C4-2B (cell line): ENCODE data around the gene KLHL18.
"Not testable (repeated sequence)": the region's sequence is repeated elsewhere in the genome, so short reads cannot be mapped to it uniquely, and the experiment has no call there.

ENCODE experiments used
- H3K27ac ChIP-seq: fragments of 450-650 bp; 2 replicates; pipeline ENCODE4 v1.5.1; 2017
- CTCF ChIP-seq: fragments of 450-650 bp; conservative IDR thresholded peaks from 2 replicates; pipeline ENCODE4 v1.5.1; 2017; ENCODE audit warnings: mild to moderate bottlenecking
- ZFX ChIP-seq: fragments of 450-650 bp; IDR thresholded peaks from 2 replicates; pipeline ENCODE4 v1.6.1; 2017

The KLHL18 gene

DNA sequence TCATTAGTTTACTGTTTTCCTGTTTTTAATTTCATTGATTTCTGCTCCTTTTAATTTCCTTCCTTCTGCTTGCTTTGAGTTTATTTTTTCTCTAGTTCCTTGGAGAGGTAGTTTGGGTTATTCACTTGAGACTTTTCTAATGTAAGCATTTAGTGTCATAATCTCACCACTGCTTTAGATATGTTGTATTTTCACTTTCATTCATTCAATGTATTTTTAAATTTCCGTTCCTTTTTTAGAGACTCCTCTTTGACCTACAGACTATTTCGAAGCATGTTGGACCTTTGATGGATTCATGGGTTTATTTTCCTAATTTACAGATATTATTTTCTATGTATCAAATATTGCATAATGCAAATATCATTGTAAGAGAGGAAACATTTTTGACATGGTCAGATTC lies 23.3 kb downstream of the KLHL18 start:
- H3K27ac ChIP-seq, result no peak overlapping the region
- TF ChIP-seq ZFX (no peak), CTCF (no peak)

DNA sequence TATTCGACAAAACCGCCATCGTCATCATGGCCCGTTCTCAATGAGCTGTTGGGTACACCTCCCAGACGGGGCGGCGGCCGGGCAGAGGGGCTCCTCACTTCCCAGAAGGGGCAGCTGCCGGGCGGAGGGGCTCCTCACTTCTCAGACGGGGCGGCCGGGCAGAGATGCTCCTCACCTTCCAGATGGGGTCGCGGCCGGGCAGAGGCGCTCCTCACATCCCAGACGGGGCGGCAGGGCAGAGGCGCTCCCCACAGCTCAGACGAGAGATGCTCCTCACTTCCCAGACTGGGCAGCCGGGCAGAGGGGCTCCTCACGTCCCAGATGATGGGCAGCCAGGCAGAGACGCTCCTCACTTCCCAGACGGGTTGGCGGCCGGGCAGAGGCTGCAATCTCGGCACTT lies 26.5 kb downstream of the KLHL18 start:
- H3K27ac ChIP-seq, result not testable (repeated sequence)

DNA sequence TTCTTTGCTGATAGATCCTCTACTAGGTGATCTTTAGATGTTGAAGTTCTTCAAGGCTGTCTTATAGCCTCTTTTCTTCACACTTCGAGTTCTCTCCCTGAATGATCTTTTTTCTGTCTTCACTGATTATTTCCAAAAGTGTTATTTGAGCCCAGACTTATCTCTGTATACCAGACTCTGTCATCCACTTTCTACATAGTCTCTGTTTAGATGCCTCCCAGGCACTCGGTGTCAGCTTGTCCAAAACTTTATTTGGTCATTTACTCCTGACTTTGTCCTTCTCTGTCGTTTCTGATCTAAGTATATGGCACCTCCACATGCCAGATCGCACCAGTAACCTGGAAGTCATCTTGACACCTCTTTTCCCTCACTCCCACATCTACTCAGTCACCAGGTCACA lies 27.6 kb downstream of the KLHL18 start:
- no peak overlapping the region for H3K27ac ChIP-seq
- no peak for TF ChIP-seq ZFX
- TF ChIP-seq CTCF, result no peak

- TF ChIP-seq ZFX (no peak), CTCF (no peak)
- no peak overlapping the region for H3K27ac ChIP-seq
Measured at GRCh38 chr3:47313341-47314055, 30.8 kb downstream of the KLHL18 start.

DNA sequence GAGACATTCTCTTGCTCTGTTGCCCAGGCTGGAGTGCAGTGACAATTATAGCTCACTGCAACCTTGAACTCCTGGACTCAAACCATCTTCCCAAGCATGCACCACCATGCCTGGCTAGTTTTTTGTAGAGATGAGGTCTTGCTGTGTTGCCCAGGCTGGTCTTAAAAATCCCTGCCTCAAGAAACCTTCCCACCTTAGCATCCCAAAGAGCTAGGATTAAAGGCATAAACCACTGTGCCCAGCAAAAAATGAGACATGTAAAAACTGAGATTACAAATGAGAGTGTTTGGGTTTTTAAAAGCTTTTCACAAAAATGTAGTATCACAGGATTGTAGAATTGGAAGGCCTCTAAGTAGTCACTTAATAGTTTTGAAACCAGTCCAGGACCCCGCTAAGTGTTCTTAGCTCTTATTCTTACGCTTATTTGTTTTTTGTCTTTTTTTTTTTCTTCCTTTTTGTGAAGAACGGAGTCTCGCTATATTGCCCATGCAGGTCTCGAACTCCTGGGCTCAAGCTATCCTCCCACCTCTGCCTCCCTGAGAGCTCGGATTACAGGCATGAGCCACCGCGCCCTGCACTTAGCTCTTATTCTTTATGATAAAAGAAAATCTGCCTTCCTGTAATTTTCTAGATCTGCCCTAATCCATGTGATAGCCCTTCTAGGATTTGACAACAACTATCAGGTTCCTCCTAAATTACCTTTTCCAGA lies 31.5 kb downstream of the KLHL18 start:
- H3K27ac ChIP-seq, result no peak overlapping the region
- TF ChIP-seq CTCF (no peak), ZFX (no peak)

DNA sequence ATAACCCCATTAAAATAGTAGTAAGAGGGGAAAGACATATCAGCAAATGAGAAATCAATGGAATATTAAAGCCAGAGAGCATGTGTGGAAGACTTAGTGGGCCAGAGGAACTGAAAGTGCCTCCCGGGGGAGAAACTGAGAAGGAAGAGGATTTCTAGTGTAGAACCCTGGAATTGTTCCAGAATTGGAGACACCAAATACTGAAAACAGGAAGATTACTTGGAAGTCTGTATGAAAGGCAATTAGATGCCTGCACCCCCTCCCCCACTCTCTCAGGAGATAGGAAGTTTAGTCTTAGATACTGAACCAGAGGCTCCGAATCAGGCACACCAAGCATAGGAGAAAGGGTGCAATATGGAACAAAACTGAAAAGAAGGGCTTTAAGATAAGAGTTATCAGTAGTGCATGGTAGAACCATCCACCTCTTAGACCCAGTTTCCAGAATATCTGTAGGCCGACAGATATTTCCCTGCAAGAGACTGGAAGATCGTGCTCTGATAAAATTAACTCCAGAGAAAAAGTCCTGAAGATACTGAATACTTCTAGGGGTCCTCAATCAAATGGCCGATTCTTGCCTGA lies 32.4 kb downstream of the KLHL18 start:
- TF ChIP-seq ZFX (no peak), CTCF (no peak)
- no peak overlapping the region for H3K27ac ChIP-seq

DNA sequence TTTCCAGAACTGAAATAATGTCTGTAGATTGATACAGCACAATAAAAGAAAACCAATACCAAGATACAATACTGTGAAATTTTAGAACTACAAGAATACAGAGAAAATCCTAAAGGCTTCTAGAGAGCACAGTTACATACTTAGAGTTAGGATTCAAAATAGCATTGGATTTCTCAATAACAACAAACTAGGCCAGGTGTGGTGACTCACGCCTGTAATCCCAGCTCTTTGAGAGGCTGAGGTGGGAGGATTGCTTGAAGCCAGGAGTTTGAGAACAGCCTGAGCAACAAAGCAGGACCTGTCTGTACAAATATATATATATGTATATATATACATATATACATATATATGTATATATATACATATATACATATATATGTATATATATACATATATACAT lies 33.4 kb downstream of the KLHL18 start:
- H3K27ac ChIP-seq, result not testable (repeated sequence)

- no peak overlapping the region for H3K27ac ChIP-seq
Measured at GRCh38 chr3:47318916-47319315, 36.2 kb downstream of the KLHL18 start.

More at GRCh38 chr3:47318916-47319315, 36.2 kb downstream of the KLHL18 start:
- TF ChIP-seq CTCF (no peak), ZFX (no peak)
